GM12892 (cell line): Measurements from ENCODE around the gene AKAP10.

Source experiments
- POLR2A ChIP-seq: IDR thresholded peaks from 2 replicates; pipeline ENCODE4 v1.6.1; 2011; ENCODE audit warnings: low read depth, low read length, control low read depth
- POLR2AphosphoS5 ChIP-seq: IDR thresholded peaks from 2 replicates; pipeline ENCODE4 v1.6.1; 2011; ENCODE audit warnings: low read depth, low read length, control low read depth
- TAF1 ChIP-seq: IDR thresholded peaks from 2 replicates; pipeline ENCODE4 v1.6.1; 2011; ENCODE audit warnings: low read depth, mild to moderate bottlenecking, control low read depth, low read length, borderline replicate concordance

- TF ChIP-seq POLR2A: no peak
- no peak for TF ChIP-seq TAF1
- TF ChIP-seq POLR2AphosphoS5: no peak
Measured at GRCh38 chr17:20008242-20009051, 30.8 kb upstream of the AKAP10 start.
